SH-SY5Y (cell line): Measurements from ENCODE around the gene MFAP5.

Source experiments
- GATA2 ChIP-seq: IDR thresholded peaks from 2 replicates; pipeline ENCODE4 v1.6.1; 2011; ENCODE audit warnings: mild to moderate bottlenecking, low read depth, low read length
- GATA3 ChIP-seq: IDR thresholded peaks from 2 replicates; pipeline ENCODE4 v1.6.1; 2011; ENCODE audit warnings: low read depth, mild to moderate bottlenecking, low read length, moderate library complexity

The MFAP5 gene

DNA sequence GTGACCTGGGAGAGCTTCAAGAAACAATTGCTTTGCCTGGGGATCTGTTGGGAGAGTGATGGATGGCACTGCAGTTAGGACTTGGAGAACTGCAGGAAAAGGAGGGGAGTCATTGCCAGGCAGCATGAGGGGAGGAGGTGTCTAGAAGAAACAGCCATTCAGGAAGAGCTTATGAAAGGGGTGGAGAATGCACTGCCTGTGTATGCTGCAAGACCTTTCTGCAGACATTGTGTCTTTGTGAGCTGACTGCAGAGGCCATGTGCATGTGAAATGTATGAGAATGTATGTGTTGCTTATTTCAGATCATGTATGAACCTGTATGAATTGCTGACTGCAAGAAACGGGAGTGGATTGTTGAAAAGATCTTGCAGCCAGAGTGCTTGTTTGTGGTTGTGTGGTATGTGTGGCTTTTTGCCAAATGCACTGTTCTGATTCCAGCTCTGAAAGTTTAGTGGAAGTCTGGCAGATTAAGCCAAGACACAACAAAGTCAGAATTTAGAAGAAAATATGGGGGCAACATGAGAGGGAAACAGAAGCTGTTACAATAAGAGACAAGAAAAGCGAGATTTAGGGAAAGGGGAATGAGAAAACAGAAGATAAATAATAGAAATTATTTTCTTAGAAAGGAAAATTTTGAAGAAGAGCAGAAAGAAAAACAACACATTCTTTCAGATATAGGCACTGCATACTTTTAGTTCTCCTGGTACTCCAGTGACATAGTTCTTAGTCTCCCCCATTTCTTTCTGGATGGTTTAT, 25.4 kb upstream of the MFAP5 start:
- TF ChIP-seq GATA2 (no peak), GATA3 (no peak)

DNA sequence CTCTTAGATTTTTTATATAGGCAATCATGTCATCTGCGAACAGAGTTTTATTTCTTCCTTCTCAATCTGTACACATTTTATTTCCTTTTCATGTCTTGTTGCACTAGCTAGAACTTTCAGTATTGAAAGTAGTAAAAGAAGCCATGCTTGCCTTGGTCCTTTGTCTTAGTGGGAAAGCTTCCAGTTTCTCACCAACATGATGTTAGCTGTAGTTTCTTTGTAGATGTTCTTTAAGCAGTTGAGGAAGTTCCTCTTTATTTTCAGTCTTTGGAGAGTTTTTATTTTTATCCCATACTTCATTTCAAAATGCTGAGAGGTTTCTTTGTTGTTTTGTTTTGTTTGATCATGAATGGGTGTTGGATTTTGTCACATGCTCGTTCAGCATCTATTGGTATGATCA, 22.4 kb upstream of the MFAP5 start:
- TF ChIP-seq GATA3: no peak
- no peak for TF ChIP-seq GATA2

DNA sequence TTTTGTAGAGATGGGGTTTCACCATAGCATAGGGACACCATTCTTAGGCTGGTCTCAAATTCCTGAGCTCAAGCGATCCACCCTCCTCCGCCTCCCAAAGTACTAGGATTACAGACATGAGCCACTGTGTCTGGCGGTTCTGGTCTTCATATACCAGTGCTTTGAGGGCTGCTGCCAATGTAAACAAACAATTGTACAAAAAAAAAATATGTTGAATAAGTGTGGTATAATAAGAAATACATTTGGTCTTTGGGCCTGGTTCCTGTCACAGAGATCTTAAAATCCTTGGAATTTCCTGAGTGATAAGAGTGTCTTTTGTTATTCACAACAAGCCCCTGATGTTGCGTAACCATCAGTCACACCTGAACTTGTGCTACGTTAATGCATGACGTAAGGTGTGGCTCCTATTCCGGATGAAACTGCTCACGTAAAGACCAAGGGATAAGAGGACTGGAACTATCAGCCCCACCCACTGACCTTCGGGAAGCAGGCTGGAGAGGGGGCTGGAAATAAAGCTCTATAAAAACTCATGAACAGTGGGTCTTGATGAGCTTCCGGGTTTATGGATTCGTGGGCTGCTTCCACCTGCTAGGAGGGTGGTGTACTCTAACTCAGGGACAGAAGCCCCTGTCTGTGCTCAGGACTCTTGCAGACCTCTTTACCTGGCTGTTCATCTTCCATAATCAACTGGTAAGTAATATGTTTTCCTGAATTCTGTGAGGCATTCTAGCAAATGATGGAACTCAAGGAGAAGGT, 18.7 kb upstream of the MFAP5 start:
- TF ChIP-seq GATA3 (no peak), GATA2 (no peak)

DNA sequence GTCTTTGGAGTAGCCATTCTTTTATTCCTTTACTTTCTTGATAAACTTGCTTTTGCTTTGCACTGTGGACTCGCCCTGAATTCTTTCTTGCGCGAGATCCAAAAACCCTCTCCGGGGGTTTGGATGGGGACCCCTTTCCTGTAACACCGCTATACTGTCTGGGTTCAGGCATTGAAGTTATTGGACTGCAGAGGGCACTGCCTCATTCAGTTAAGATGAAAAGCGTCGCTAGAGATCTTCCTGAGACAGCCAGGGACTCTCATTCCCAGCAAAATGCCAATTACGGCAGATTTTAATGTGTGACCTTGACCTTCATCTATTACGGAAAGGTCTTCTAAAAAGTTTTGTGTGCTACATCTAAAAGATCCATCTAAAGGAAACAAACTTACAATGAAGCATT, 17.9 kb upstream of the MFAP5 start:
- no peak for TF ChIP-seq GATA2
- no peak for TF ChIP-seq GATA3

DNA sequence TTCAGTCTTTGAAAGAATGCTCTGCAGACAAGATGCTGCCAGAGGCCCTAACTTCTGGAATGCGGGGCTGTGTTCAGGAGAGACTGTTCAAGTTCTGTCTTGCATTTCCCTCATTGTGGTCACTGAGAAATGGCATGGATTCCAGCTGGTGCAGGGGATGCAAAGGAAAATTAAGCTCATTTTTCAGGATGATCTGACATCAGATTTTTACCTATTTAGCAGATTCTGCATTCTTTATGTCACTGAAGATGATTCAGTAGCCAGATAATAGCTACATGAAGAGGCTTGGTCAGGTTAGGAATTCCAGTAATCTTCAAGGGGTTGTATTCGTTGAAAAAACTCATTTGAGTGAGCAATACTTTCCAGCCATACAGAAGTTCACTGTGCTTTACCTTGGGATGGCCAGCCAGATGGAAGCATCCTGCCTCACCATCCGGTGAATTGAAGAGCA, 16.1 kb upstream of the MFAP5 start:
- TF ChIP-seq GATA3 (no peak), GATA2 (no peak)

DNA sequence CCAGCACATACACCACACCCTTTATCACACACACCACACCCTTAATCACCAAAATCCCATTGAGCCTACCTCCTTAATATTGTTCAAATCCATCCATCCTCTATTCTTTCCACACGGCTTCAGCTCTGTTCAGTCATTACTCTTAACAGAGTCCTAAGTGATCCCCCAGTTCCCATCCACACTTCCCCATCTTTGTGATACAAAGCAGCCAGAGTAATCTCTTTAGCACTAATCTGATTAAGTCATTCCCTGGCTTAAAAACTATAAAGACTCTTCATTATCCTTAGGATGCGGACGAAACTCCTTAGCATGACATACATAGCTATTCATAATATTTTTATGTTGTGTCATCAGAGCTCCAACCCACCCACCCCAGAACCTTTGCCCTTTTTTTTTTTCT, 14.7 kb upstream of the MFAP5 start:
- TF ChIP-seq GATA2: no peak
- no peak for TF ChIP-seq GATA3

DNA sequence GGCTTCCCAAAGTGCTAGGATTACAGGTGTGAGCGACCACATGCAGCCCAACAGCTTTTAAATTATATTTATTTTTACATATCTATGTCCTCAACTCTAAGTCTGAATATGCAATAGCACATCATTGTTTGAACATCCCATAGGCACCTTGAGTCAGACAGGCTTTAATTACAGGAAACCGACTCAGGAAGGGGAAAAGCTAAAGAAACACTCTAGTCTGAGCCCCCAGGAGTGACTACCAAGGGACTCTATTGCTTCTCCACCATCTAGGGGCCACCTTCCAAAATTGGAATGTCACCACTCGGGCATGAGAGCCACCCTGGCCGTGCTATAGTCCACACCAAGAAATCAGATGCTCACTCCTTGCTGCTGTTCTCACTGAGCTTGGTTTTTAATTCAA, 14.0 kb upstream of the MFAP5 start:
- no peak for TF ChIP-seq GATA2
- no peak for TF ChIP-seq GATA3

DNA sequence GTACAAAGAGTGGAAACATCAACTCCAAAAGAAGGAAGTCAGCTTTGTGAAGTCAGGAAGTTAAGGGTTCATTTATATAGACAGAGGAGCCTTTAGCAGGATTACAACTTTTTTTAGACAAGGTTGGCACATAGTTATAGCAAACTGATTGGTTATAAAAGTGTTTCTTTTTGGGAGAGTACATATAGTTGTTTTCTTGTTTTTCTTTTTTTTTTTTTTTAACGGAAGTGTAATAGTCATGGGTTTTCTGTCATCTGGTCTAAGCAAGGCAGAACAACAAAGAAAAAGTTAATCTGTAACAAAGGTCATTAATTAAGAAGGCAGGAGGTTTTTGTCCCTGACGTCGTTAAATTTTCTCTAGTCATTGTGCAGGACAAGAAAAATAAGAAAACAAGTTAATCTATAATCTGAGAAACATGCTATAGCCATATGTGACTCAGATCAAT, 13.0 kb upstream of the MFAP5 start:
- no peak for TF ChIP-seq GATA3

DNA sequence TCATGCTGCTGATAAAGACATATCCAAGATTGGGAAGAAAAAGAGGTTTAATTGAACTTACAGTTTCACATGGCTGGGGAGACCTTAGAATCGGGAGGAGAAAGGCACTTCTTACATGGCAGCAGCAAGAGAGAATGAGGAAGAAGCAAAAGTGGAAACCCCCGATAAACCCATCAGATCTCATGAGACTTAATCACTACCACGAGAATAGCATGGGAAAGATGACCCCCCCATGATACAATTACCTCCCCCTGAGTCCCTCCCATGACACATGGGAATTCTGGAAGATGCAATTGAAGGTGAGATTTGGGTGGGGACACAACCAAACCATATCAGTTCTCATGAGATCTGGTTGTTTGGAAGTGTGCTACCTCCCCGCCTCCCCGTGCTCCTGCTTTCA, 9.8 kb upstream of the MFAP5 start:
- no peak for TF ChIP-seq GATA2
- TF ChIP-seq GATA3: no peak

DNA sequence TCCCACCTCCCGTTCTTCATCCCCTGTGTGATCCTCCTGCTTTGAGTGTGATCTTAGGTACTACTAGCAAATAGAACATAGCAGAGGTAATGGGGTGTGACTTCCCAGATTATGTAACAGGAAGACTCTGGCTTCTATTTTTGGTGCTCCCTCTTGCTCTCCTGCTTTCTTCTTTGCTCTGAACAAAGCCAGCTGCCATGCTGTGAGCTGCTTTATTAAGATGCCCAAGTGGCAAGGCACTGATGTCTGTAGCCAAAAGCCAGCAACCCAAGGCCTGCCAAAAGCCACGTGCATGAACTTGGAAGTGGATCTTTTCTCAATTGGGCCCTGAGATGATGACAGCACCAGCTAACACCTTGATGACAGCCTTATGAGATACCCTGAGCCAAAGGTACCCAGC, 5.8 kb upstream of the MFAP5 start:
- TF ChIP-seq GATA2 (no peak), GATA3 (no peak)

DNA sequence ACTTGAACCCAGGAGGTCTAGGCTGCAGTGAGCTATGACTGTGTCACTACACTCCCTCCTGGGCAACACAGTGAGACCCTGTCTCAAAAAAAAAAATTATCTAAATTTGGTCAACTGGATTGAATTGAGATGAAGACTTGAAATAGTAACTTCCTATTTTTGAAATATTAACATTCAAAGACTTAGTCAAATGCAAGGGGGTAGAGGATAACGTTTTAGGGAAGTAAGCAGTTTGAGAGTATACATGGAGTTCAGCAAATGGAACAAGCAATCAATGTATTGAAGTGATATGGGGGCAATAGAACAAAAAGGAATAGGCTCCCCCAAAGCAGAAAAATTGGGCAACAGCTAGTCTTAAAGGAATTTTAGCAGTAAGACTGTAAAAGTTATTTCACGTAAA, 4.6 kb upstream of the MFAP5 start:
- no peak for TF ChIP-seq GATA2
- no peak for TF ChIP-seq GATA3

DNA sequence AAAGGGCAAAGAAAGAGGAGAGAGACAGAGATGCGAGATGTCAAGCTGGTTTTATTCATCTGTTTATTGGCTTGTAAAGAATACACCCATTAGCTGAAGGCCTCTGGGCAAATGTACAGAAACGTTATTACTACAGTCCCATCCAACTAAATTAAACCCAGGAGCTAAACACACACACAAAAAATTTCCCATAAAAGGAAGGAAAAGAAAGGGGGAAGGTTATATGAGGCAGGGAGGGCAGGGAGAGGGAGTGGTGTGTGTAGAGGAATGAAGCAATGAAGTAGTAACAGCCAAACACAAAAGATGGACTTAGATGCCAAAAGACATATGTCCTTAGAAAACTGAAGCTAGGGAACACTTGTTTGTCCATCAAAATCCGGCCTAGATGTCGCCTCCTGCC, 3.1 kb upstream of the MFAP5 start:
- TF ChIP-seq GATA2 (no peak), GATA3 (no peak)

DNA sequence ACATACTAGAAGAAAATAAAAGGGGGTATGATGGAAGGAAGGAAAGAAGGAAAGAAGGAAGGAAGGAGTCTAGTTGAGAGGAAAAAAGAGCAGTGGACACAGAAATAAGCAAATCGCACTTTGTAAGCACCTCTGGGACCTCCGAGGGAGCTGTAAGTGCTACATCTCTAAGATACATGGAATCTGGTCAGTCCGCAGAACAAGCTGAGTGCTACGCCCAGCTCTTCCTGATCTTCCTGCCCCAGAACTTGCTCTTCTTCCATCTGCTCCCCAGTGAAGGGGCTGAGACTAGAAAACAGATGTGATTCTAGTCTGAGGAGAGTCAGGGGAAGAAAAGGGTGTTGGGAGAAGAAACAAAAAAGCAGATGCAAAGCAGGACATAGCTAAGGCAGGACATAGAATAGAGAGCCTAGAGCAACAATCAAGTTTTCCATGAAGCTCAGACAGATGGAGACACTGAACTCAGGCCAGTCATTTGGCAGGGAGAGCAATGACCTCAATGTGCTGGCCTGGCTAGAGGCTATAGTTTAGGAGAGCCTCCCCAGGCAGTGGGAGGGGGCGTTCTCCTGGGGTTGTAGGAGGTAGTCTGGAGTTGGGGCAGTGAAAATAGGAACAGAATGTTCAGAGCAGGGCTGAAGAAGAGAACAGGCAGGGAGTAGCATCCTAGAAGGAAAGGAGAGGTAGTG, 1.7 kb upstream of the MFAP5 start:
- no peak for TF ChIP-seq GATA3
- no peak for TF ChIP-seq GATA2

DNA sequence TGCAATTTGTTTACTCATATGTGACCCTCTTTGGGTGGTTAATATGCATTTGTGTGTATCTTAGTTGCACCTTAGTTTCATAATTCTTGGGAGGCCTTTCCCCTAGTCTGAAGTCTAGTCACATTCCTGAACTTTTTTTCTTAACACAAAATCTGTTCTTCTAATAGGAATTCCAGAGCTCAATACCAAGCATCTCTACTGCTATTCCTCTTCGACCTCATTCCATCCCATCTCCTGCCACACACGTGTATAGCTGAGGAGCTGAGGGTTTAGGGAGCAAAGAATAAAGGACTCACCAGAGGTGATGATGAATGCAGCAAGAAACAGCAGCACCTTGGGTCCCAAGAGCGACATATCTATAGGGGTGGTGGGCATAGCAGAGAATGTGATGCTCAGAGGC, 875 bp downstream of the MFAP5 start:
- TF ChIP-seq GATA2 (no peak), GATA3 (no peak)

DNA sequence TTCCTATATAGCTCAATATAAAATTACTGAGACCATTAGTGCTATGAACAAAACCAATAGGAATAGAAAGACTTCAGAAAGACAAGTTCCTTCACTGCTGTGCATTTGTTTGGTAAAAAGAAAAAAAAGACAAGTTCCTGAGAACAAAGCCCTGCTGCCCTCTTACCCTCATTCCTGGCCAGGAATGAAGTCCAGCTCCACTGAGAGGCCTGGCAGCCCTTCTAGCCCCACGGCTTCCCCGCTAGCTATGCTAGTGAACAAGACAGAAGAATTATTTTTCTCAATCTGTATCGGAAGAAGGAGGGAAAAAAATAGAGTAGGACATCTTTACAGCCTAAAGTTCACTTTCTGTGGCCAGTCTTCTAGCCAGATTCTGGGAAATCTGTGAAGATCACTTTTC, 1.6 kb downstream of the MFAP5 start:
- TF ChIP-seq GATA2: no peak
- no peak for TF ChIP-seq GATA3
